IPS-NIHi11 (cell line): ENCODE results near the gene UBTD2.
A peak's percentile ranks its signal among the peaks of the same experiment; 100 is the strongest.
"Not testable (repeated sequence)": the region's sequence is repeated elsewhere in the genome, so short reads cannot be mapped to it uniquely, and the experiment has no call there.

ENCODE experiments used
- DNase-seq: peaks from one replicate; pipeline ENCODE4 v3.0.0; 2012; ENCODE audit warnings: mixed read lengths, low spot score

The UBTD2 gene

GRCh38 chr5:172293054-172293744 is 9.6 kb upstream of the UBTD2 start:
- peak; percentile 65 for DNase-seq

- not testable (repeated sequence) for DNase-seq
These were observed 8.3 kb upstream of the UBTD2 start for GRCh38 chr5:172291837-172292236.

- no peak for DNase-seq
These were observed 4.9 kb upstream of the UBTD2 start for GRCh38 chr5:172288465-172288864.

GRCh38 chr5:172287140-172287539 is 3.6 kb upstream of the UBTD2 start:
- not testable (repeated sequence) for DNase-seq

- DNase-seq, result no peak
These were observed 1.9 kb upstream of the UBTD2 start for GRCh38 chr5:172285226-172286143.

GRCh38 chr5:172284611-172284980 is 1.0 kb upstream of the UBTD2 start:
- DNase-seq, result no peak

- DNase-seq, result peak; percentile 98
These were observed 472 bp upstream of the UBTD2 start for GRCh38 chr5:172283862-172284610.

- no peak for DNase-seq
These were observed 1.1 kb downstream of the UBTD2 start for GRCh38 chr5:172282272-172283019.

- DNase-seq, result no peak
These were observed 2.2 kb downstream of the UBTD2 start for GRCh38 chr5:172281346-172281745.

- no peak for DNase-seq
These were observed 2.6 kb downstream of the UBTD2 start for GRCh38 chr5:172280929-172281328.

GRCh38 chr5:172280317-172280716 is 3.2 kb downstream of the UBTD2 start:
- no peak for DNase-seq

GRCh38 chr5:172278356-172278755 is 5.2 kb downstream of the UBTD2 start:
- no peak for DNase-seq

GRCh38 chr5:172276214-172276613 is 7.3 kb downstream of the UBTD2 start:
- no peak for DNase-seq

- no peak for DNase-seq
These were observed 8.4 kb downstream of the UBTD2 start for GRCh38 chr5:172274951-172275753.

GRCh38 chr5:172267943-172268342 is 15.6 kb downstream of the UBTD2 start:
- no peak for DNase-seq

GRCh38 chr5:172266676-172267092 is 16.9 kb downstream of the UBTD2 start:
- no peak for DNase-seq

GRCh38 chr5:172266071-172266675 is 17.4 kb downstream of the UBTD2 start:
- DNase-seq, result no peak

GRCh38 chr5:172264815-172265395 is 18.7 kb downstream of the UBTD2 start:
- DNase-seq, result no peak

- DNase-seq, result no peak
These were observed 28.1 kb downstream of the UBTD2 start for GRCh38 chr5:172255444-172255843.

GRCh38 chr5:172252501-172252900 is 31.1 kb downstream of the UBTD2 start:
- DNase-seq, result no peak
